GM18867 (cell line): ENCODE data around the gene DCLK2.

Source experiments
- ATAC-seq: cut with Tn5 transposase; IDR thresholded peaks from one replicate; pipeline ENCODE4 v1.9.1; 2021; ENCODE audit warnings: mild to moderate bottlenecking, moderate library complexity; ENCODE audit not compliant: unreplicated experiment

The DCLK2 gene

GRCh38 chr4:150256225-150256620 lies 178.0 kb downstream of the DCLK2 start:
- ATAC-seq: no peak

- ATAC-seq: no peak
Observed at GRCh38 chr4:150256841-150257730, 178.8 kb downstream of the DCLK2 start.

GRCh38 chr4:150258569-150258968 lies 180.3 kb downstream of the DCLK2 start:
- ATAC-seq: no peak

- ATAC-seq: no peak
Observed at GRCh38 chr4:150259861-150260567, 181.8 kb downstream of the DCLK2 start.

GRCh38 chr4:150261571-150261970 lies 183.3 kb downstream of the DCLK2 start:
- no peak for ATAC-seq

GRCh38 chr4:150262611-150263010 lies 184.4 kb downstream of the DCLK2 start:
- no peak for ATAC-seq

- no peak for ATAC-seq
Observed at GRCh38 chr4:150264595-150265161, 186.4 kb downstream of the DCLK2 start.

- ATAC-seq: no peak
Observed at GRCh38 chr4:150265806-150266205, 187.6 kb downstream of the DCLK2 start.

- no peak for ATAC-seq
Observed at GRCh38 chr4:150268444-150268843, 190.2 kb downstream of the DCLK2 start.

GRCh38 chr4:150278206-150278605 lies 200.0 kb downstream of the DCLK2 start:
- no peak for ATAC-seq

- ATAC-seq: no peak
Observed at GRCh38 chr4:150280081-150280895, 202.0 kb downstream of the DCLK2 start.

GRCh38 chr4:150280975-150281374 lies 202.7 kb downstream of the DCLK2 start:
- ATAC-seq: no peak

GRCh38 chr4:150283689-150284088 lies 205.4 kb downstream of the DCLK2 start:
- no peak for ATAC-seq

- ATAC-seq: no peak
Observed at GRCh38 chr4:150286656-150287055, 208.4 kb downstream of the DCLK2 start.

- ATAC-seq: no peak
Observed at GRCh38 chr4:150289198-150289597, 211.0 kb downstream of the DCLK2 start.

- ATAC-seq: no peak
Observed at GRCh38 chr4:150289881-150290280, 211.6 kb downstream of the DCLK2 start.

- peak; percentile 45 for ATAC-seq
Observed at GRCh38 chr4:150297861-150298474, 219.7 kb downstream of the DCLK2 start.

GRCh38 chr4:150299816-150300215 lies 221.6 kb downstream of the DCLK2 start:
- no peak for ATAC-seq

GRCh38 chr4:150302553-150302952 lies 224.3 kb downstream of the DCLK2 start:
- ATAC-seq: no peak

- ATAC-seq: no peak
Observed at GRCh38 chr4:150305995-150306394, 227.8 kb downstream of the DCLK2 start.
